HG02623 (cell line): Measurements from ENCODE around the gene CHRNA3.
"Not testable (repeated sequence)": the region's sequence is repeated elsewhere in the genome, so short reads cannot be mapped to it uniquely, and the experiment has no call there.

Experiments
- ATAC-seq: cut with Tn5 transposase; IDR thresholded peaks from one replicate; pipeline ENCODE4 v1.9.1; 2021; ENCODE audit warnings: moderate library complexity; ENCODE audit not compliant: unreplicated experiment

CHRNA3 gene

GRCh38 chr15:78618064-78618463, 2.7 kb downstream of the CHRNA3 start:
- ATAC-seq = no peak

GRCh38 chr15:78617516-78617915, 3.3 kb downstream of the CHRNA3 start:
- no peak for ATAC-seq

- no peak for ATAC-seq
These were observed 3.7 kb downstream of the CHRNA3 start for GRCh38 chr15:78617076-78617475.

GRCh38 chr15:78616506-78616905, 4.3 kb downstream of the CHRNA3 start:
- ATAC-seq = no peak

- ATAC-seq = no peak
These were observed 5.6 kb downstream of the CHRNA3 start for GRCh38 chr15:78615151-78615589.

- no peak for ATAC-seq
These were observed 6.8 kb downstream of the CHRNA3 start for GRCh38 chr15:78614021-78614420.

GRCh38 chr15:78609551-78609950, 11.2 kb downstream of the CHRNA3 start:
- ATAC-seq = not testable (repeated sequence)

GRCh38 chr15:78605680-78606079, 15.1 kb downstream of the CHRNA3 start:
- no peak for ATAC-seq

- no peak for ATAC-seq
These were observed 15.6 kb downstream of the CHRNA3 start for GRCh38 chr15:78605201-78605600.

GRCh38 chr15:78604420-78604819, 16.4 kb downstream of the CHRNA3 start:
- no peak for ATAC-seq

- ATAC-seq = no peak
These were observed 17.3 kb downstream of the CHRNA3 start for GRCh38 chr15:78603467-78603866.

- no peak for ATAC-seq
These were observed 21.6 kb downstream of the CHRNA3 start for GRCh38 chr15:78599189-78599588.

- ATAC-seq = no peak
These were observed 22.4 kb downstream of the CHRNA3 start for GRCh38 chr15:78598348-78598747.

- ATAC-seq = no peak
These were observed 23.2 kb downstream of the CHRNA3 start for GRCh38 chr15:78597583-78597982.

- ATAC-seq = no peak
These were observed 45.9 kb downstream of the CHRNA3 start for GRCh38 chr15:78574944-78575343.

GRCh38 chr15:78573416-78573815, 47.4 kb downstream of the CHRNA3 start:
- ATAC-seq = no peak

- no peak for ATAC-seq
These were observed 49.4 kb downstream of the CHRNA3 start for GRCh38 chr15:78571382-78571781.

- ATAC-seq = no peak
These were observed 50.1 kb downstream of the CHRNA3 start for GRCh38 chr15:78570710-78571109.

GRCh38 chr15:78567531-78567930, 53.3 kb downstream of the CHRNA3 start:
- no peak for ATAC-seq

GRCh38 chr15:78565951-78566774, 54.6 kb downstream of the CHRNA3 start:
- ATAC-seq = peak; percentile 21

GRCh38 chr15:78565097-78565950, 55.5 kb downstream of the CHRNA3 start, which contains the start of gene CHRNA5:
CHRNA5 (plus strand) TSS chr15:78565520; CDS start chr15:78565720, 200 bp downstream.
- peak; percentile 90 for ATAC-seq

GRCh38 chr15:78564743-78565096, 56.1 kb downstream of the CHRNA3 start:
- peak; percentile 4 for ATAC-seq
